ENCODE measurements around the gene ITPR1. TPM values are rescaled to one million over a fixed set of nuclear protein-coding genes. Genes with fewer than 3 reads are reported as not detected.

Gene ITPR1
- total RNA-seq, 1 donor from 2014 or later: 11.2 TPM

GRCh38 chr3:4877173-4877787 lies 384.1 kb downstream of the ITPR1 start:
- H3K4me3 Mint-ChIP-seq (ENCODE audit: low read depth): no peak overlapping the region
- H3K27me3 Mint-ChIP-seq: no peaks in the 10 kb centered on the region
- H3K36me3 Mint-ChIP-seq (ENCODE audit: insufficient read depth): no peaks in the 10 kb centered on the region
- DNase-seq (ENCODE audit: low spot score, unreplicated experiment): no peak
- TF ChIP-seq CTCF (IDR thresholded peaks at IDR 0.05; ENCODE audit: unreplicated experiment): no peak
- H3K9me3 Mint-ChIP-seq (ENCODE audit: low read depth): no peaks in the 10 kb centered on the region
- H3K27ac Mint-ChIP-seq: no peak overlapping the region
- no peaks in the 10 kb centered on the region for H3K4me1 Mint-ChIP-seq (ENCODE audit: low read depth)

- no peaks in the 10 kb centered on the region for H3K36me3 Mint-ChIP-seq (ENCODE audit: insufficient read depth)
- H3K4me3 Mint-ChIP-seq (ENCODE audit: low read depth): no peak overlapping the region
- no peak overlapping the region for H3K27ac Mint-ChIP-seq
- peaks cover 8% of the 10 kb centered on the region for H3K27me3 Mint-ChIP-seq
- DNase-seq (ENCODE audit: low spot score, unreplicated experiment): no peak
- no peaks in the 10 kb centered on the region for H3K9me3 Mint-ChIP-seq (ENCODE audit: low read depth)
- peaks cover 2% of the 10 kb centered on the region for H3K4me1 Mint-ChIP-seq (ENCODE audit: low read depth)
- no peak for TF ChIP-seq CTCF (IDR thresholded peaks at IDR 0.05; ENCODE audit: unreplicated experiment)
These were observed 387.7 kb downstream of the ITPR1 start for GRCh38 chr3:4880850-4881249.

- peaks cover 2% of the 10 kb centered on the region for H3K4me1 Mint-ChIP-seq (ENCODE audit: low read depth)
- H3K27me3 Mint-ChIP-seq: peaks cover 11% of the 10 kb centered on the region
- no peak overlapping the region for H3K4me3 Mint-ChIP-seq (ENCODE audit: low read depth)
- no peaks in the 10 kb centered on the region for H3K9me3 Mint-ChIP-seq (ENCODE audit: low read depth)
- no peak for TF ChIP-seq CTCF (IDR thresholded peaks at IDR 0.05; ENCODE audit: unreplicated experiment)
- no peak for DNase-seq (ENCODE audit: low spot score, unreplicated experiment)
- no peak overlapping the region for H3K27ac Mint-ChIP-seq
- H3K36me3 Mint-ChIP-seq (ENCODE audit: insufficient read depth): no peaks in the 10 kb centered on the region
These were observed 389.4 kb downstream of the ITPR1 start for GRCh38 chr3:4882548-4882947.

GRCh38 chr3:4883011-4883410 lies 389.9 kb downstream of the ITPR1 start:
- no peak overlapping the region for H3K4me3 Mint-ChIP-seq (ENCODE audit: low read depth)
- H3K4me1 Mint-ChIP-seq (ENCODE audit: low read depth): peaks cover 2% of the 10 kb centered on the region

GRCh38 chr3:4884888-4885287 lies 391.7 kb downstream of the ITPR1 start:
- H3K9me3 Mint-ChIP-seq (ENCODE audit: low read depth): no peaks in the 10 kb centered on the region
- TF ChIP-seq CTCF (IDR thresholded peaks at IDR 0.05; ENCODE audit: unreplicated experiment): no peak
- H3K27ac Mint-ChIP-seq: no peak overlapping the region
- DNase-seq (ENCODE audit: low spot score, unreplicated experiment): no peak
- H3K27me3 Mint-ChIP-seq: peaks cover 11% of the 10 kb centered on the region
- no peaks in the 10 kb centered on the region for H3K36me3 Mint-ChIP-seq (ENCODE audit: insufficient read depth)
- H3K4me1 Mint-ChIP-seq (ENCODE audit: low read depth): peaks cover 2% of the 10 kb centered on the region
- H3K4me3 Mint-ChIP-seq (ENCODE audit: low read depth): no peak overlapping the region

More at GRCh38 chr3:4883011-4883410, 389.9 kb downstream of the ITPR1 start:
- TF ChIP-seq CTCF (IDR thresholded peaks at IDR 0.05; ENCODE audit: unreplicated experiment): no peak
- no peak overlapping the region for H3K27ac Mint-ChIP-seq
- H3K36me3 Mint-ChIP-seq (ENCODE audit: insufficient read depth): no peaks in the 10 kb centered on the region
- DNase-seq (ENCODE audit: low spot score, unreplicated experiment): no peak
- no peaks in the 10 kb centered on the region for H3K9me3 Mint-ChIP-seq (ENCODE audit: low read depth)
- peaks cover 11% of the 10 kb centered on the region for H3K27me3 Mint-ChIP-seq
